Sciatic nerve (tissue), 2 donors: ENCODE data around the gene TICAM2. TPM values are rescaled to one million over a fixed set of nuclear protein-coding genes. Genes with fewer than 3 reads are reported as not detected.
A peak's percentile ranks its signal among the peaks of the same experiment; 100 is the strongest.

Experiments used
- ATAC-seq: fragments of 200-7000 bp; cut with Tn5 transposase; one replicate; pipeline ENCODE4 v1.9.1; 2020; ENCODE audit warnings: mild to moderate bottlenecking, moderate library complexity
- DNase-seq: peaks from one replicate; pipeline ENCODE4 v3.0.0-alpha.2; 2020; ENCODE audit warnings: low spot score
- intact Hi-C: fragments of 100-400 bp; cut with DNase I; formaldehyde crosslinking; loops from one replicate; pipeline ENCODE4 v1.14.2; 2022
- total RNA-seq: library from RNA; stranded (reverse); fragmentation: NEBNext Ultra II Directional; extraction: Animal tissue kit (Norgen Biotek cat#: 25700); gene quantifications from one replicate; pipeline ENCODE4 v1.2.1, GENCODE V29; 2021
- donor health status: DM: no; HTN: no; CAD: no.
- donor health status: DM: no; HTN: no; CAD: no.

The TICAM2 gene
- total RNA-seq, 1 donor from 2014 or later: 5.9 TPM

DNA sequence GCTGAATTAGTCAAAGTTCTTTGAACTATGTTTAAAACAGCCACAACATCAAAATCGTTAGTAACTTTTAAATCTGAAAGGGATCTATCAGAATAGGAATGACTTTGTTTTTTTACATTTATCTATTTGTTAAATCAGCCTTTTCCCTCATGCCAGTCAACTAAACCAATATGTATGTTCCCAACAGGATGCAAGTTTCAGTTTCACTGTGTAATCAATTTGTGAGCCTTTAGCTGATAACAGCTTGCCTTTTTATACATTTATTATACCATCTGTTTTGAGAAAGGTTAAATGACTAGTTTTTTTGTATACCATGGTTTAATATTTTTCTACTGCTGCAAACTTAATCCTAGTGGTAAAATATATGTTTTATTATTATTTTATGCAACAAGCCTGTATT lies 14.6 kb upstream of the TICAM2 start:
- no peak for ATAC-seq
- no peak for DNase-seq
- intact Hi-C loops: no loop called here

DNA sequence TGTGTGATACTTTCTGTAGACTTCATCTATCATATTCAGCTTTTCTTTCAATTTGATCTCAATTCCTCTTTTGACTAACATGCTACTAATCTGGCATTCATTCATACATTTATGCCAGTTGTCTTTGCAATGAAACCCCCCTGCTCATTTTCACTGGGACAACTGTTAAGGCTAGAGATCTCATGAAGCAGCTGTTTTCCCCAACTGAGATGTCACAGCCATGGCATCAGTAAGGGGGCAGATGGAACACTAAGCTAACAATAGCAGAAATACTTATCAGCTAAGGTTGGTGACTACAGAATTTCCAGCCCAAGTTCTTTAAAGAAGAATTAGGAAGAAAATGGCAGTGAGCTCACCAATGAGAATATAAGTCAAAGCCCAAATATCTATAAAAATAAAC lies 14.2 kb upstream of the TICAM2 start:
- ATAC-seq: no peak
- no peak for DNase-seq
- intact Hi-C loops: no loop called here

DNA sequence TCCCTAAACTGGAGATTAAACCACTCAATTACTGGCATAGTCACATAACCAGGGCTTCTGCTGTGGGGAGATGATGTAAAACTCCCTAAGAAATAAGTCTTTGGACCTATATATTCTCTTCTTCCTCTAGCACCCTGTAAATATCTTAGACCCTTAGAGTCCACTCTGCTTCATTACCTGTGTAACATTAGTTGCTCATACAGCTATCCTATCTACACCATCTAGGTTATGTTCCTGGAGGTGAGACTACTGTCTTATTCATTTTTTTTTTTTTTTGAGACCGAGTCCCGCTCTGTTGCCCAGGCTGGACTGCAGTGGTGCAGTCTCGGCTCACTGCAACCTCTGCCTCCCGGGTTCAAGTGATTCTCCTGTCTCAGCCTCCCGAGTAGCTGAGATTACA lies 9.6 kb upstream of the TICAM2 start:
- DNase-seq: no peak
- ATAC-seq: no peak
- intact Hi-C loops: no loop called here

DNA sequence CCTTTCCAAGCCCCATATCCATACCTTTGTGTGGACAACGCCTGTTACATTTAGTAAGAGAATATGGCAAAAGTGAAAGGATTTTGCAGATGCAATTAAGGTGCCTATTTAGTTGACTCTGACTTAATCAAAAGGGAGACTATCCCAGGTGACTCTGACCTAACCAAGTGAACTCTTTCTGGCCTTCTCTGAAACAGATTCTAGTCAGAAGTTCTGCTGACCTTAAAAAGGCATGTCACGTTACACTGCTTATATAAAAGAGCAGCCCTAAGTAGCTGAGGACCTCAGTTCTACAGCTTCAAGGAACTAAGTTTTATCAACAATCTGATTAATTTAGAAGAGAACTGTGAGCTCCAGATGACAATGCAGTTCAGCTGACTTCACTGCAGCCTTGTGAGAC lies 5.7 kb upstream of the TICAM2 start:
- DNase-seq (no peak), ATAC-seq (no peak)
- intact Hi-C loops: no loop called here

DNA sequence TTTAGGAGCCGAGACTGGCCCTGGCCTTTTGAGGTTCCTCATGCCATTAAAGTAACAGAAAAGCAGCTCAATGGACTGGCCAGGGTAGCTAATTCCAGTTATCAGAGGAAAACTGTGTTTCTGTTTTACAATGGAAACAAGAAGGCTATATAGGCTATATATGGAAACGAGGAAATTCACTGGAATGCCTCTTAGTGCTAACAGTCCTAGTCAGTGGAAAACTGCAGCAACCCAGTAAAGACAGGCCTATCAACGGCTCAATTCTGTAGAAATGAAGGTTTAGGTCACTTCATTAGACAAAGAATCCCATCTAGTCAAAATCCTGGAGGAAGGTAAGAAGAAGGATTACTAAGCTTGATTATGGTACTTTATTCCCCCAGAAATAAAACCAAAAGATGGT lies 3.2 kb upstream of the TICAM2 start:
- ATAC-seq: no peak
- DNase-seq: no peak
- intact Hi-C loops: no loop called here

DNA sequence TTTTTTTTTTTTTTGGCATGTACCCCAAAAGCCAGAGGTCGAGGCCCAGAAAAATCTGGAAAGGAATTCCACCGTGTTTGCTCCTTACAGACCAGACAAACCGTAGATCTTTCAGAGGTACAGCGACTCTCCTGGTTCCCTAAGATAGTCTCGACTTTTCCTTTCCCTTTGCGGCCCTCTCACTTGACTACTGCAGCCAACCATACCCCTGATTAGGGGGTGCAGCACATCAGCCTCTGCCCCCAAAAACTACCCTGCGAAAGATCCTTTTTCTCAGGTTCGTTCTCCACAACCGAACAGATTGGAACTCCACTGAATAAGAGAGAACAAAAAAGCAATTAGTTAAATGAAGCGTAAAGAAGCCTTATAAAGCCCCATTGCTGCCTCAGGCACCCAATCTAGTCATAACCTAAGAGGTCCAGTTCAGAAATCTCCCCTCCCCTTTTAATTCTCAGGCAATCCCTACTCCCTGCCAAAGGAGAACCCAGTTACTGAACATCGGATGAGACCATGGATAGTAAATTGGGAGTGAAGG lies 379 bp upstream of the TICAM2 start:
- ATAC-seq (peak; percentile 49), DNase-seq (no peak)
- intact Hi-C loops: no loop called here

DNA sequence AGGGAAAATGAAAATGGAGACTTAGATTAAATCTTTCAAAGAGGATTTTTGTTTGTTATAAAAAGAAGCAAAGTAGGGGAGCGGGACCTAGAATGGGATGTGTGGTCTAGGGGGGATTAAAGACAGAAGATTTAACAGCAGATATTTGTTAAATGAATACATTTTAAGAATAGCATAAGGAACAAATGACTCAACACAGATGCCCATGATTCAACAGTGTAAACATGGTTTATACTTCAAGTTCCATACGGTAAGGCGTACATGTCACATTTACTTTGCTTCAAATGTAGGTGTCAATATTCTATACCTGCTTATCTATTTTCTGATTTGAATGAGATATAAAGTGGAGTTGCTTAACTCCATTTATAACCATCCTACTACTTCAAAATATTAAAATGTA lies 1.5 kb downstream of the TICAM2 start:
- intact Hi-C loops: no loop called here
- no peak for ATAC-seq
- no peak for DNase-seq

DNA sequence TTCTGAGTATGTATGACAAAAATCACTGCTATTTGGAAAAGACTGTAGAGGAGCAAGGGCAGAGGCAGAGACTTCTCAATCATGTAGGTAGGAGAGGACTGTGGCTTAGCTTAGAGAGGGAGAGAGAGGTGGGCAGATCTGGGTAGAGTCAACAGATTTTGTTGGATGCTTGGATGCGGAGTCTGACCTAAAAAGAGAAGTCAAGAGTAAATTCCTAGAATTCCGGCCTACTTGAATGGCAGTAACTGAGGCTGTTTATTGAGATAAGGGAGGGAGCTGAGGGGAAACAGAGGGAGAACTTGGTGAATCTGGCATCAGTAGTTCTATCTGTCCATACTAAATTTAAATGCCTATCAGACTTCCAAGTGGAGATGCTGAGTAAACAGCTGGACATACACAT lies 2.4 kb downstream of the TICAM2 start:
- intact Hi-C loops: no loop called here
- ATAC-seq (no peak), DNase-seq (no peak)

DNA sequence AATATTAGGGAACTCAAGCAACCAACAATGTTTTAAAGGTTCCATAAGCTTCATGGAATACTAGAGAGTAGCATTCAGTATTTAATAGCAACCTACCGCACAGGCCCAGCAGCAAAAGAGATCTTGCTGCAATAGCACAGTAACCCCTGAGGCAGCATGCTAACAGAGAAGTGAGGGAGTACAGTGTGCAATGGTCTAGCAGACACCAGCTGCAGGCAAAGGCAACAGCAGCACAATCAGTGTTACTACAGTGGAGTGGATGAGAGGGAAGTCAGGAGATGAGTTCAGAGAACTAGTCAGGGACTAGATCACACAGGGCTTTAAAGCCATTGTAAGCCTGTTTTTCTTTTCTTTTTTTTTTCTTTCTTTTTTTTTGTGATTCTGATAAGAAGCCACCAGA lies 2.8 kb downstream of the TICAM2 start:
- intact Hi-C loops: no loop called here
- ATAC-seq (peak; percentile 72), DNase-seq (no peak)

DNA sequence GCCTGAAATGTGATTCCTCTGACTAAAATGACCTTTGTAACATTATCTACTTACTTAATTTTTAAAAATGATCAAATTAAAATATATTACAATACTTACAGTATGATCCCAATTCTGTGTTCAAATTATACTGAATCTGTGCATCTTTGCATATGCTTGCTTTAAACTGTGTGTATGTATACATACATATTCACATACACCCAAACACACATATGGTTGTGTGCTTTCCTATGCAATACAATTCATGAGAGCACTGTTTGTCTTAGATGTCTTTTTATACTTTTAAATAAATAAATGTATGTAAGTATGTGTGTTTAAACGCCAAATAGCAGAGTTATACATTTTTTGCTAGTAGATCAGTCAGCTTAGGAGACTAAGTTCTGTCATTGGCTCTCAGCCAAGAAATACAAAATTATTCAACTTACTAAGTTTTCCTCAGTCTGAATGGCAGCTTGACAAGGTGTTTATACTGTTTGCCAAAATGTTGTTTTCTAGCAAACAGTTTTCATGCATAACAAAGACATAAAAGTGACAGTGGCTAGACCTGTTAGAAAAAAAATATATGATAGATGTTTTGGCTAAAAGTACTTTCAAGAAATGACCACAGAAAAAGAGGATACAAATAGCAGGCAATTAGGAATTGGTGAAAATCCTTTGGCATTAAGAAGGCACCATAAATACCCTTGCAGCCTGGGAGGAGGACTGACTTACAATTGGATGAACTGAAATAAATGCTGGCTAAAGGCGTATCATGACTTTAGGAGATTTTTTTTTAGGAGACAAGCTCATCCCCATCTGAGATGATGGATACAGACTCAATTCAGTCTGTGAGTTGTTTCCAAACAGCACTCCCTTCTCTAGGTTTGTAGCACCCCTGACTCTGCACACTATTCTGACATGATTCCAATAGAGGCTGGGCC lies 7.9 kb downstream of the TICAM2 start:
- intact Hi-C loops: no loop called here
- no peak for ATAC-seq
- DNase-seq: no peak

DNA sequence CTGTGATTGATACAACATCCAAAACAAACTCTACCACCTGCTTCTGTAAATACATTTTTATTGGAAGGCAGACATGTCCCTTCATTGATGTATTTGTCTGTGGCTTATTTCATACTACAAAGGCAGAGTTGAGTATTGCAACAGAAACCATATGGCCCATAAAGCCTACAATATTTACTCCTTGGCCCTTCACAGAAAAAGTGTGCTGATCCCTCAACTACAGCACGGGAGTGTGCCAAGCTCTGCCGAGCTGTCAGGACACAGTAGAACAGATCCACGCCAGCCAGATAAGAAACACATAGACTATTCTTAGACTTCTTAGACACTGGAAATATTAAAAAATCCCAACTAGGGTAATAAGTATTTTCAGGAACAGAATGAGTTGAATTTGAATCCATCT lies 13.2 kb downstream of the TICAM2 start:
- ATAC-seq: no peak
- intact Hi-C loops: loop anchor here (10.0 kb wide), 1 partner anchor 284 kb away; no protein-coding TSS in a partner anchor

DNA sequence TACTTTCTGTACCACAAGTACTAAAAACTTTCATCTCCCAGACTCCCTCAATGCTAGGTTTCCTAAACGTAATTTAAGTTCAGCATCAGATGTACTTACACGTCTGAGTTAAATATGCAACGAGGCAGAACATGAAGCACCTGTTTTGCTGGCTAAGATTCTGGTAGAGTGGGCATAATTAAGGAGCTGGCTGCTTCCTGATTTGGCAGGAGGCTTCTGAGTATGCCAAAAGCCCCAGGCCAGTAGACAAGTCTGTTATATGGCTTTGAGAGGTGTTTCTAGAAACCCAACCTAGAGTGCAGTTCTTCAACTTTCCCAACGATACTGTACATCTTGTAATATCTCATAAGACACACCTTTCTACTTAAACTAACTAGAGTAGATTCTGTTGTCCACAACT lies 13.6 kb downstream of the TICAM2 start:
- intact Hi-C loops: loop anchor here (10.0 kb wide), 1 partner anchor 284 kb away; no protein-coding TSS in a partner anchor
- no peak for DNase-seq

More for the DNA sequence above, 13.2 kb downstream of the TICAM2 start:
- DNase-seq: no peak

DNA sequence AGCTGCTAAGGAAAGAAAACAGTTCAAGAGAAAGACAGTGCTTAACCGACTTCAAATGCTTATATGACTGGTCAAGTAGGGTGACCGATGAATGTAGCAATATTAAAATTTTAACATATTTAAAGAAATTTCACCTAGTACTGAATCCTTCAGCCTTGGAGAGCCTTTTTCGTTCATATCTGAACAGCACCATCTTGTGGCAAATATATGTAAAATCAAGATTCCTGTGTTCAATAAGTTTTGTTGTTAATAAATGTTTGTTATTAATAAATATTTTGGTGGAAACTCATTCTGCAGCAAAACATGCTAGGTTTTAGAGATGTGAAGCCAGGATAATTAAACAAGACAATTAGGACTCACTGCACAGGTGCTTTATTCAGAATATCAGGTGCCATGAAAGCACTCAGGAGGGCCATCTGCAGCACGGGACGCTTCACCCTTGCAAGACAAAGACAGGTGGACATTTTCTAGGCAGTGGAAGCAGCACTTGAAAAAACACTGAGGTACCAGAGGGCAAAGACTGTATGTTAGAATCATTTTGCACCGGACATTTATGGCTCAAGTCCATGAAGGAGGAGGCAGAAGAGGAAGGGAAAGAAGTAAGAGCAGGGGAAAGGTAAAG lies 15.6 kb downstream of the TICAM2 start:
- no peak for ATAC-seq
- DNase-seq: no peak
- intact Hi-C loops: loop anchor here (10.0 kb wide), 1 partner anchor 282 kb away; no protein-coding TSS in a partner anchor

More for the DNA sequence above, 13.6 kb downstream of the TICAM2 start:
- no peak for ATAC-seq

DNA sequence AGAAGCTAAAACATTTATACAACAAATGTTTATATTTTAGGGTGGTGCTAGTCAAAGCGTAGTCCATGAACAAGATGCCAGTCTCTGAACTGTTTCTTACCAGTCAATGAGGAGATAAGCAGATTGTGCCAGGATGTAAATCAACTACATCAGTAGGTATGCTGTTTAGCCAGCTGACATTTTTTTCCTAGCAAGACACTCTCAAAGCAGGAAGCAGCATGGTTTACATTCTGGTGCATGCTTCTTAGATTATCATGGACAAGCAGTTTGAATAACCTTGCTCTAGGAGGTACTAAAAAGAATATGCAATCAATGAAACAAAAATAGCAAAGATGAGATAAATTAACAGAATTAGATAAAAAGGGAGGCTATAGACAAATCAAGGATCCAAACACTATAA lies 17.0 kb downstream of the TICAM2 start:
- DNase-seq: no peak
- intact Hi-C loops: loop anchor here (10.0 kb wide), 1 partner anchor 280 kb away; no protein-coding TSS in a partner anchor

DNA sequence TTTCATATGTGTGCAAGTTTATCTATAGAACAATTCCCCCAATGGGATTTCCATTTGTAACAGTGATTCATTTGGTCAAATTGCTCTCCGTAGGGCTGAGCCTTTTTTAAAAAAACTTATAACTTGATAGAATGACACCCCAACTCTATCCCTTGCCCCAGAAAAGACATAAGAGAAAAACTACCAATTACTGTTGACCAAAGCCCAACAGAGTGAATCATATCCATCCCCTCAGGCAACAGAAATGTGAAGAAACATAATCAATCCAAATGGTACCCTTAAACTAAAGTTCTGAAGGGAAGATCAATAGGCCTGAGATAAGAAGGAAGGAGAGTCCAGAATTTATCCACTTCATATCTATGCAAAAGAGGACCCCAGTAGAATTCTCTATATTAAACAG lies 17.8 kb downstream of the TICAM2 start:
- DNase-seq: no peak
- ATAC-seq: no peak
- intact Hi-C loops: loop anchor here (10.0 kb wide), 1 partner anchor 280 kb away; no protein-coding TSS in a partner anchor

More for the DNA sequence above, 17.0 kb downstream of the TICAM2 start:
- ATAC-seq: no peak

DNA sequence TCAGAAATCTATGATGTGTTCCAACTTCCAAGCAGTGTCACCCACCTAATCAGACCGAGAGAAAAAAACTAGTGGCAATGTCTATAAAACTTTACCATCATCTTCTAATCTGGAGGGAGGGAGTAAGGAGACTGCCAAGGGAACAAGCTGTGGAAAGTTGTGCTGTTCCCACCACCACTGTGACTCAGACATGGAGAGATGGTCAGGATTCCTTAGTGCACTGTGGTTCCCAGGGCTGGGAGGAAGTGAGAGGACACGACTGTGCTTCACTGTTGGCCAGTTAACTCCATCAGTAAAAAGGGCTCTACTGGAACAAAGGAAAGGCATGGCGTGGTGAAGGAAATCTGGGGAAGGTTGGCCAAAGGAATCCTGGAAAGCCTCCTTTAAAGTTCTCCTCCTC lies 18.8 kb downstream of the TICAM2 start:
- DNase-seq (no peak), ATAC-seq (no peak)
- intact Hi-C loops: loop anchor here (10.0 kb wide), 1 partner anchor 279 kb away; no protein-coding TSS in a partner anchor

DNA sequence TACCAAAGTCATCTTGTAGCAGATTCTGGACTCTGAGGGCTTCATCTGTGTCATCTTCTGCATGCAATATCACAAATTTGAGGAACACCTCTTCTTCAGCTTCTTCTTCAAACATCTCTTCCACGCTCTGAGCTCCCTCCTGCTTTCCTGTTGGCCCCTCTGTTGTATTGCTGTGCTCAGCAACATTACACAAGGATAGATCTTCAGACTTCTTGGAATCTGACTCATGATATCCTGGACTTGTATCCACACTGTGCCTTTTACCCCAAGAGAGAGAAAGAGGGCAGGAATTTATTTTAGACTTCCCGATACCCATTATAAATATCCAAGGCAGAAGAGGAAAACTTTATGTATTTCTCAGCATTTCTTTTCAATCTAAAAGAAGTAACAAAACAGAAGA lies 21.3 kb downstream of the TICAM2 start:
- ATAC-seq (no peak), DNase-seq (no peak)
- intact Hi-C loops: loop anchor here (10.0 kb wide), 1 partner anchor 276 kb away; no protein-coding TSS in a partner anchor

DNA sequence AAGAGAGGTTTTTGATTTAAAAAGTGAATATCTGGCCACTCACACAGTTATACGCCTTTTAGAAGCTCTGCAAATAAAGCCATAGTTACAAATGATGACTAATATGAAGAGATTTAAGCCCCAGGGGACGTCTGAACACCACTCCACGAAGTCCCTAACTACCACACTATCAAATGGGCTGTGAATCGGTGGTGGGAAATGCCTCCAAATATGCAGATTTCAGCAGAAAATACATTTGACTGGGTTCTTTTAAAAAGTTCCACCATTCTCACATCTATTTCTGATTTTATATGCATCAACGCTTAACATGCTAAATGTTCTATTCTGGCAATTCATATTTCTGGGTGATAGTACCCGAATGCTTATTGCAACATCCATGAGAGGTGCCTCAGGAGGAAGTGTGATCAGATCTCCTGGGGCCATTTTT lies 22.5 kb downstream of the TICAM2 start:
- ATAC-seq (no peak), DNase-seq (no peak)
- intact Hi-C loops: loop anchor here (10.0 kb wide), 1 partner anchor 275 kb away; no protein-coding TSS in a partner anchor

DNA sequence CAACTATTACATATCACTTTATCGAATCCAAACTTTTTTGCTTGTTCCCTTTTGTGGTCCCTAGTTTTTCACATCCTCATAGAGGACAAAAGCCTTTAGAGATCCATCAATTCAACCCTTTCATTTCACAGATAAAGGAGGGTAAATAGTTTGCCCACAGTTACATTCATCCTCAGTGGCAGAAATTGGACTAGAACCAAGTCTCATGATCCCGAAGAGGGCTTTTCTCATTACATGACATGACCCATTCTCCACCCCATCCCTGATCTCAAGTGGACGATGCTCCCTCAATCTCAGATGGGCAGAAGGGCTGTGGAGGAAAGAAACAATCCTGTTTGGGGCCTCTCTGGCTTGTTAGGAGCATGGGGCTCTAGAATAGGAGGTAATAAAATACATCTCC lies 23.1 kb downstream of the TICAM2 start:
- ATAC-seq (no peak), DNase-seq (no peak)
- intact Hi-C loops: no loop called here

DNA sequence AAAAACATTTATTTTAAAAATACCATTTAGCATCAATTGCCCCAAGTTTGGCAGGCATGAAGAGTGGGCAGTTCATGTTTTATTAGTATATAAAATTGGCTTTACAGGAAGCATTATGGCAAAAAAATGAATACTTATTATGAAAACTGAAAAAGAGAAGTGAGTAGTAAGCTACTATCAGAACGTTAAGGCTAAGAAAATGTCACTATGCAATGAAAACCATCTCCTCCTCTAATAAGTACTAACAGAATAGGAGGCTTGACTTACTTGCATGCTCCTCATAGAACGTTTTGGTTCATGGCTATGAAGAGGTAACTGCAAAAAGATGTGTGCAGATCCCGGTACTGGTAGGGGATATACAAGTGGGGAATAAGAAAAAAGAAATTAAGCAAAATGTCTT lies 23.6 kb downstream of the TICAM2 start:
- ATAC-seq (no peak), DNase-seq (no peak)
- intact Hi-C loops: no loop called here
